ENCODE data around the gene CTAG2.

GRCh38 chrX:154661170-154661569 is 7.8 kb upstream of the CTAG2 start:
- no peak for TF ChIP-seq SP1 (IDR thresholded peaks at IDR 0.05)
- TF ChIP-seq FOXK2 (IDR thresholded peaks at IDR 0.05): no peak
- no peak for TF ChIP-seq BHLHE40 (IDR thresholded peaks at IDR 0.05; ENCODE audit: borderline replicate concordance)
- TF ChIP-seq FOXA1 (IDR thresholded peaks at IDR 0.05): no peak
